ENCODE measurements around the gene COL23A1.

DNA sequence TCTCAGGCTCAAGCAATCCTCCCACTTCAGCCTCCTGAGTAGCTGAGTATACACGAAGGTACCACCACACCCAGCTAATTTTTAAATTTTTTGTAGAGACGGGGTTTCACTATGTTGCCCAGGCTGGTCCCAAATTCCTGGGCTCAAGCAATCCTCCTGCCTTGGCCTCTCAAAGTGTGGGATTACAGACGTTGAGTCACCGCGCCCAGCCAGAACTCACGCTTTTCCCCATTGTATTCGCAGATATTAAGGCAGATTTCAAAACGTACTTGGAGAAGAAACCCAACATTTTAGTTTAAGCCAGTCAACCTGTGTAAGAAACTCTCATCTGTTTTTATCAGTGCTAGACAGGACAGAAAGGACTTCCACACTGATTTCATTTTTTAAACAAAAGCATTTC is 26.6 kb downstream of the COL23A1 start:
- TF ChIP-seq, protein P1, sequence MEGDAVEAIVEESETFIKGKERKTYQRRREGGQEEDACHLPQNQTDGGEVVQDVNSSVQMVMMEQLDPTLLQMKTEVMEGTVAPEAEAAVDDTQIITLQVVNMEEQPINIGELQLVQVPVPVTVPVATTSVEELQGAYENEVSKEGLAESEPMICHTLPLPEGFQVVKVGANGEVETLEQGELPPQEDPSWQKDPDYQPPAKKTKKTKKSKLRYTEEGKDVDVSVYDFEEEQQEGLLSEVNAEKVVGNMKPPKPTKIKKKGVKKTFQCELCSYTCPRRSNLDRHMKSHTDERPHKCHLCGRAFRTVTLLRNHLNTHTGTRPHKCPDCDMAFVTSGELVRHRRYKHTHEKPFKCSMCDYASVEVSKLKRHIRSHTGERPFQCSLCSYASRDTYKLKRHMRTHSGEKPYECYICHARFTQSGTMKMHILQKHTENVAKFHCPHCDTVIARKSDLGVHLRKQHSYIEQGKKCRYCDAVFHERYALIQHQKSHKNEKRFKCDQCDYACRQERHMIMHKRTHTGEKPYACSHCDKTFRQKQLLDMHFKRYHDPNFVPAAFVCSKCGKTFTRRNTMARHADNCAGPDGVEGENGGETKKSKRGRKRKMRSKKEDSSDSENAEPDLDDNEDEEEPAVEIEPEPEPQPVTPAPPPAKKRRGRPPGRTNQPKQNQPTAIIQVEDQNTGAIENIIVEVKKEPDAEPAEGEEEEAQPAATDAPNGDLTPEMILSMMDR (IDR thresholded peaks at IDR 0.05; ENCODE audit: low read depth, low read length) = no peak
- no peak for TF ChIP-seq EZH2phosphoT487 (IDR thresholded peaks at IDR 0.05; ENCODE audit: low read depth)

All from OCI-LY3 (cell line).